Effector CD8-positive, alpha-beta T cell (primary cell): ENCODE results near the gene ANKRD27.
"Not testable (repeated sequence)": the region's sequence is repeated elsewhere in the genome, so short reads cannot be mapped to it uniquely, and the experiment has no call there.

Experiments used
- DNase-seq: peaks from one replicate; lab custom pipeline; 2025; lab: John Stamatoyannopoulos, UW

The ANKRD27 gene

DNA sequence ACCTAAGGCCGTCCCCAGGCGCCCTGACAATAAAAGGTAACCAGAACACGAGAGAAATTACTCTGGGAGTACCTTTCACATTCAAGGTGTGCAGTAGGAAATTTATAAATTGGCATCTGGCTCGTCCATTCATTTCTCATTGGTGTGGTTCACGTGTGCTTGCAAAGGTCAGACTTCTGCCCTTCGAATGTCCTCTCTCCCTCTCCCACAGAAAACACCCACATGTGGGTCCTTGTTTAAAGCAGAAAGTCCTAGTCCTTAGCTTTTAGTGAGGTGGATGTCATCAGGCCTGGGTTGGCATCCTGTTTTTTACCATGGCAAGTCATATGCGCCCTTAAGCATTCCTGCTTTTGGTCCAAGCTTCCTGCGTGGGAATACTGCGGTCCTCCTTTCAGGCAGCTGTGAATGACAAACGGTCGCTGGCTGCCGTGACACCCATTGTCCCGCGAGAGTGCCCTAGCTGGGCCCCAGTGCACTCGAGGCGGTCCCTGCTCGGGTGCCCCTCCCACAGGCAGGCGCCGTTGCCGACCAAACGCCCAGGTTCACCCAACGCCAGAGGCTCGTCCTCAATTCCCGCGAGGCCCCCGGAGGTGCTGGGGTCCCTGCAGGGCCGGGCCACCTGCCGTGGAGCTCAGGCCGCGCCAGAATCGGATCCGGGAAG is 16.4 kb upstream of the ANKRD27 start, which contains the start of gene NUDT19:
TSS of gene NUDT19 (plus strand) at position 531 of the 661 bp plus-strand sequence. CDS start 140 bp downstream, outside the sequence.
- DNase-seq = peak; percentile 29

GRCh38 chr19:32688311-32688710 is 13.3 kb upstream of the ANKRD27 start:
- no peak for DNase-seq

DNA sequence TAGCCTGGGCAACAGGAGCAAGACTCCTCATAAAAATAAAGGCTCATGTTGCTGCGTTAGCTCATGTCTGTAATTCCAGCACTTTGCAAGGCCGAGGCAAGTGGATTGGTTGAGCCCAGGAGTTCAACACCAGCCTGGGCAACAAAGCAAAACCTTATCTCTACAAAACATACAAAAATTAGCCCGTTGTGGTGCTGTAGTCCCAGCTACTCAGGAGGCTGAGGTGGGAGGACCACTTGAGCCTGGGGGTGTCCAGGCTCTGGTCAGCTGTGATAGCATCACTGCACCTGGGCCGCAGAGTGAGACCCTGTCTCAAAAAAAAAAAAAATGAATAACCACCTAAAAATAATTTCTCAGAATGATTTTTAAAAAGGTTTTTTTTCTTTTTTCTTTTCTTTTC is 12.7 kb upstream of the ANKRD27 start:
- no peak for DNase-seq

- DNase-seq = no peak
These were observed 12.0 kb upstream of the ANKRD27 start for GRCh38 chr19:32686847-32687475.

DNA sequence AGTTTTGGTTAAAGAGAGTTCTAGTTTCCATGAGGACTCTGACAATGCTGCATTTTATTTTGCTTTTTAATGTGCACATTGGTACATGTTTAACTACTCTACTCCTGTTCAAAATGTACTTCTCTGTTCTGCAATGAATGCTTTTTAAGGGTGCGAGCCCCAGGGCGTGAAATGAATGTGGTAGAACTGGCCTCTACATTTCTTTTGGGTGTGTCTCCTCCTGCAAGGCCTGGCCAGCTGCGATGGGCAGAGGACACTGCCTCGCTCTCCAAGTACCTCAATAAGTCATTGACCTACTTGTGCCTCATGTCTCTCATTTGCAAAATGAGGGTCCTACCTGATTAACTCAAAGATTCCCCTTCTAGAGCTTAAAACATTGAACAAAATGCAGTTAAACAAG is 7.3 kb upstream of the ANKRD27 start:
- DNase-seq = no peak

- DNase-seq = no peak
These were observed 6.0 kb upstream of the ANKRD27 start for GRCh38 chr19:32680986-32681385.

DNA sequence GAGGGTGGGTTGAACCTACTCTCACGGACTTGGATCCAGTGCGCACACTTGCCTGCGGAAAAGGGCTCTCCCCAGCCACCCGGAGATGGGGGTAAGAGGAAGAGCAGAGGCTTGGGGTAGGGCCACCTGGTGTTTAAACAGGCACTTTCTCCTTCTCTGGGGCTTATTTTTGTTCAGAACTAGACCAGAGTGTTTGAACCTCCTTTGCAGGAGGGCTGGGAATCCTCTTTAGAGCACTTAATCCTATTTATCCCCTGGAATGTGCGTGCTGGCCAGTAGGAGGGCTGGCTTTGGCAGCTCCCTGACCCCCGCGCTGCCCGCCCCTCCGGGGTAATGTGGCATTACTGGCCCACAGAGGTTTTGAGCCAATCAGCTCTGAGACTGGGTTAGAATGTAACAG is 2.7 kb upstream of the ANKRD27 start:
- DNase-seq = no peak

- no peak for DNase-seq
These were observed 1.9 kb upstream of the ANKRD27 start for GRCh38 chr19:32676895-32677359.

DNA sequence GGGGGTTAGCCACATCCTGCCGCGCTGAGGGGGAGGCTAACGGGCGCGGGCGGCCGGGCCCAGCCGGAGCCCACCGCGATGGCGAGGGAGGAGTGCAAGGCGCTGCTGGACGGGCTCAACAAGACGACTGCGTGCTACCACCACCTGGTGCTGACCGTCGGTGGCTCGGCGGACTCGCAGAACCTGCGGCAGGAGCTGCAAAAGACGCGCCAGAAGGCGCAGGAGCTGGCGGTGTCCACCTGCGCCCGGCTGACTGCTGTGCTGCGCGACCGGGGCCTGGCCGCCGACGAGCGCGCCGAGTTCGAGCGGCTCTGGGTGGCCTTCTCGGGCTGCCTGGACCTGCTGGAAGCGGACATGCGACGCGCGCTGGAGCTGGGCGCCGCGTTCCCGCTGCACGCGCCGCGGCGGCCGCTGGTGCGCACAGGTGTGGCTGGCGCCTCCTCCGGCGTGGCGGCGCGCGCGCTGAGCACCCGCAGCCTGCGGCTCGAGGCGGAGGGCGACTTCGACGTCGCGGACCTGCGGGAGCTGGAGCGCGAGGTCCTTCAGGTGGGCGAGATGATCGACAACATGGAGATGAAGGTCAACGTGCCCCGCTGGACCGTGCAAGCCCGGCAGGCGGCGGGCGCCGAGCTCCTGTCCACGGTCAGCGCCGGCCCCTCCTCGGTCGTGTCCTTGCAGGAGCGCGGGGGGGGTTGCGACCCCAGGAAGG is 1.4 kb upstream of the ANKRD27 start:
- DNase-seq = no peak

DNA sequence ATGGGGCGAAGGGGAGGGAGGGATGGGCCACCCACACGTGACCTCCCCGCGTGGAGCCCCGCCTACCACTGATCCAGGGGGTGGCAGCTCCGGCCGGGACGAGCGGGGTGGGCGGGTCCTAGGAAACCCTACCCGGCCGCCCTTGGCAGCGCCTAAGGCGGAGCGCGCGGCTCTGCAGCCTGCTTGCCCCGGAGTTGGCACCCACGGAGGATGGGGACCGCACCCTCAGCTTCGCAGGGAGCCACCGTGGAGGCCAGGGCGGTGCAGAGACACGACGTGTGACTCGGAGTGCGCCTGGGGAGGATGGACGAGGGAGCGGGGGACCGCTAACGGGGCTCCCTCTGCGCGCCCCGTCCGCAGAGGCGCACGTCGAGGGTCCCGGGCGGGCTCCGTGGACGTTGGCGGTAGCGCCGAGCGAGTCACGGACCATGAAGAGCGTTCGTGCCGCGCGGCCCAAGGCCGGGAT is 773 bp upstream of the ANKRD27 start, which contains the start of gene RGS9BP:
TSS of gene RGS9BP (plus strand) at position 129 of the 466 bp plus-strand sequence. CDS start 416 bp downstream, outside the sequence.
- DNase-seq = peak; percentile 51

DNA sequence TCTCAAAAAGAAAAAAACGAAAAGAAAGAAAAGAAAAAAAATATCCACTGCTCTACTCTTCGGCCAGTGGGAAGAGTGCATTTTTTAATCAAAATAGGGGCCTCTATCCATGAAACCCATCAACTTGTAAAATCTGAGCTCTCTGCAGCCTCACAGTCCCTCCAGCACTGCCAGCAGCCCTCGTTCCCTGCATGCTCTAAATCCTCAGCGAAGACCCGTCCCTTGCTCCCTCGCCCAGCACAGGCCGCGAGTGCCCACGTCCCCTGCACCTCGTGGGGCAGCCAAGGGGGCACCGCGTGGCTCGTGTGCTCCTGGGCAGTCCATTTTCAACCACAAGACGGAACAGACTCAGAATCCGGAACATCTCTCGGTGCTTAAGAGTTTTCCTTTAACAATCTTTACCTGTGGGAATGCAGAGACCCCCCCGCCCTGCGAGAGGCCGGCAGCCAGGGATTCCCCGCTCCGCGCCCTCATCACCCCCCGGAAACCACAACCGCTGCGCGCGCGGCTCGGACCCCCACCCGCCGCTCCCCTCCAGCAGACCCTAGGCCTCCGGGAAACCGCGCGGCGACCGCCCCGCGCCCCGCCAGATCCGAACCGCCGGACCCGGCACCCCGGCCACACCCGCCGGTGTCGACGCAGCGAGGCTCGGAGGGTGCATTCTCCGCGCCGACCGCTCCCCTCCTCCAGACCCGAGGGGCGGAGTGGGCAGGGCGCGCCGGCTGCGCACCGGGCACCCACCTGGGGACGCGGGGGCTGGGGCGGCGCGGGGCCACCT is 638 bp downstream of the ANKRD27 start:
- DNase-seq = peak; percentile 22

DNA sequence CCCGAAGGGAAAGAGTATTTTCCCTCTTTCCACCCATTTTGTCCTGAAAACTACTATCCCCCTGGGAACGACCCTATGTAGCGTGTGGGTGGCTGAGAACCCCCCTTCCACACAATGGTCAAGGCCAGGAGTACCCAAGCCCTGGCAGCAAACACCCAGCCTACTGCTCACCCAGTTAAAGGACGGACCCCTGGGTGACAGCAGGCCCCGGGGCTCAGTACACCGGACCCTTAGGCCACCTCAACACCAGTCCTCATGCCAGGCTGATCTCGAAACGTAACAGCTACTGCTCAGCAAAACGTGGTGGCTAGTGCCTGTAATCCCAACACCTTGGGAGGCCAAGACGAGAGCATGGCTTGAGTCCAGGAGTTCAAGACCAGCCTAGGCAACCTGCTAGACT is 1.4 kb downstream of the ANKRD27 start:
- no peak for DNase-seq

- DNase-seq = no peak
These were observed 2.1 kb downstream of the ANKRD27 start for GRCh38 chr19:32672841-32673240.

DNA sequence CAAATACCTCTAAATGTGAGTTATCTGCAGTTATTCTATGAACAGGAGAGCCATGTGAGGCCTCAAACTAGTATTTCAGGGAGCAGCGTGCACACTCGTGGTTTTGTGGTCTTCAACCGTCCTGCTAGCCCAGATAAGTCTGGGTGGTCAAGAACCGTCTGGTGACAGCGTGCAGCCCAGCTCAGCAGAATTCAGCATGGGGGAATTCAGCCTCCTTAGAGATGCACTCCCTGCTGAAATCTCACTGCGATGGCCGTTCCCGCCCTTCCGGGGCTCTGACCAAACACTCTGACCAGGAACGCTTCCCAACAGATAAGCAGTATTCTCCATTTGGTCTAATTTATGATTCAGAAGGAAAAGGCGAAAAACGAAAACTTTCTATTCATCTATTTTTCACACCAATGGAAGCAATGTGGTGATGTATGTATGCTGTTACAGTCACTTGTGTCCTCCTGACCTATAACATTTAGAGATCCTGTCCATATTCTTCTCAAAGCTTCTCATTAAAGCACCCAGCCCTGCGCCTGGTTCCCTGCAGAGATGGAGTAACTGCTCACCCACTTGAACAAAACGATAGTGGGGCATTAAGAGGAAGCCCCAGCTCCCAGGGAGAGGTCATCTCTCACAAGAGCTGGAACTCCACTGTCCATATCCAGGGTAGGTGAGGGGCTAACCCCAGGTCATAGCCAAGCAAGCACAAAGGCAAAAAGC is 2.9 kb downstream of the ANKRD27 start:
- no peak for DNase-seq

- no peak for DNase-seq
These were observed 5.7 kb downstream of the ANKRD27 start for GRCh38 chr19:32669310-32669709.

- no peak for DNase-seq
These were observed 8.9 kb downstream of the ANKRD27 start for GRCh38 chr19:32666084-32666483.

- DNase-seq = no peak
These were observed 12.8 kb downstream of the ANKRD27 start for GRCh38 chr19:32662186-32662585.

- DNase-seq = no peak
These were observed 13.7 kb downstream of the ANKRD27 start for GRCh38 chr19:32661318-32661717.

- DNase-seq = no peak
These were observed 16.5 kb downstream of the ANKRD27 start for GRCh38 chr19:32658527-32658926.

DNA sequence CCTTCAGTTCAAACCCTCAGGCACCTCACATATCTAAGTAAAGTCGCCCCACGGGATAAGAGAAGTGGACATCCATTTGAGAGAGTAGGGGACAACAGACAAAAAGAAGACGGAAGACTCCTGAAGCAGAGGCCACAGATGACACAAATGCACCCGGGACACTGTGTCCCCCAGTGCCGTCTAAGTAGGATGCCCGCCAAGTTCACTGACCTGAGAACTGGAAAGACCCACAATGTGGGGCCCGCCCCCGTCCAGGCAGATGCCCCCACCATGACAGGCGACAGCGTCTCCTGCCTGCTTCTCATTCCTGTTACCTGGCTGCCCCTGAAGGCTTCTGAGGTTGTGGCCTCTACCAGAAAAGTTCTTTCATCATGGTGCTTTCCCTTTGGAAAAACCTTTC is 16.9 kb downstream of the ANKRD27 start:
- DNase-seq = no peak

DNA sequence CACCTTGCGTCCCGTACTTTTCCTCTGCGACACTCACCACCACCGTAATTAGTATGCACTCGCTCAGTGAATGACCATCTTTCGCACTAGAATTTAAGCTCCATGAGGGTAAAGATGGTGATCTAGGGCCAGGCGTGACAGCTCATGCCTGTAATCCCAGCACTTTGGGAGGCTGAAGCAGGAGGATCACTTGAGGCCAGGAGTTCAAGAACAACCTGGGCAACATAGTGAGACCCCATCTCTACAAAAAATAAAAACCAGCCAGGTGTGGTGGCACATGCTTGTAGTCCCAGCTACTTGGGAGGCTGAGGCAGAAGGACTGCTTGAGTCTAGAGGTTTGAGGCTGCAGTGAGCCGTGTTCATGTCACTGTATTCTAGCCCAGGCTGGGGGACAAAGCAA is 18.6 kb downstream of the ANKRD27 start:
- not testable (repeated sequence) for DNase-seq
